Hepatocyte (in vitro differentiated cells): Measurements from ENCODE around the gene FAF2. TPM values are rescaled to one million over a fixed set of nuclear protein-coding genes. Genes with fewer than 3 reads are reported as not detected.

Experiments used
- DNase-seq: peaks from one replicate; pipeline ENCODE4 v3.0.0-alpha.2; 2016; ENCODE audit warnings: low spot score
- H2AFZ ChIP-seq: fragments of 200-600 bp; sonication (generic); 2 replicates; pipeline ENCODE4 v1.6.0; 2016; ENCODE audit warnings: antibody characterized with exemption, mild to moderate bottlenecking
- H3K27ac ChIP-seq: fragments of 200-600 bp; sonication (generic); 2 replicates; pipeline ENCODE4 v1.5.1; 2016; ENCODE audit warnings: mild to moderate bottlenecking
- H3K27me3 ChIP-seq: fragments of 200-600 bp; sonication (generic); 2 replicates; pipeline ENCODE4 v1.6.1; 2016
- H3K36me3 ChIP-seq: fragments of 200-600 bp; sonication (generic); replicated peaks from 2 replicates; pipeline ENCODE4 v1.5.1; 2016; ENCODE audit warnings: low read depth; ENCODE audit not compliant: insufficient read depth
- H3K4me1 ChIP-seq: fragments of 200-600 bp; sonication (generic); 2 replicates; pipeline ENCODE4 v1.5.1; 2016; ENCODE audit warnings: mild to moderate bottlenecking, moderate library complexity; ENCODE audit not compliant: insufficient read depth
- H3K4me2 ChIP-seq: fragments of 200-600 bp; sonication (generic); 2 replicates; pipeline ENCODE4 v1.6.0; 2016
- H3K4me3 ChIP-seq: fragments of 200-600 bp; sonication (generic); 2 replicates; pipeline ENCODE4 v1.5.1; 2016; ENCODE audit warnings: mild to moderate bottlenecking
- H3K79me2 ChIP-seq: fragments of 200-600 bp; sonication (generic); 2 replicates; pipeline ENCODE4 v1.6.0; 2017; ENCODE audit warnings: mild to moderate bottlenecking
- H3K9me2 ChIP-seq: fragments of 200-600 bp; sonication (generic); replicated peaks from 2 replicates; pipeline ENCODE4 v1.6.0; 2017; ENCODE audit warnings: mild to moderate bottlenecking; ENCODE audit not compliant: insufficient read depth
- H3K9me3 ChIP-seq: fragments of 200-600 bp; sonication (generic); 2 replicates; pipeline ENCODE4 v1.5.1; 2016; ENCODE audit warnings: low read depth, mild to moderate bottlenecking
- H4K20me1 ChIP-seq: fragments of 200-600 bp; sonication (generic); 2 replicates; pipeline ENCODE4 v1.6.0; 2016; ENCODE audit warnings: mild to moderate bottlenecking; ENCODE audit not compliant: insufficient read depth, poor library complexity, severe bottlenecking
- CTCF ChIP-seq: fragments of 200-600 bp; sonication (generic); IDR thresholded peaks from 2 replicates; pipeline ENCODE4 v1.5.1; 2016; ENCODE audit warnings: antibody characterized with exemption, mild to moderate bottlenecking; ENCODE audit not compliant: poor library complexity
- EZH2 ChIP-seq: fragments of 200-600 bp; sonication (generic); IDR thresholded peaks from 2 replicates; pipeline ENCODE4 v1.6.1; 2016; ENCODE audit warnings: antibody characterized with exemption, mild to moderate bottlenecking, borderline replicate concordance
- EZH2phosphoT487 ChIP-seq: fragments of 200-600 bp; sonication (generic); IDR thresholded peaks from one replicate; pipeline ENCODE4 v1.6.1; 2018; ENCODE audit warnings: antibody characterized with exemption, mild to moderate bottlenecking, low read depth, moderate library complexity; ENCODE audit not compliant: unreplicated experiment, severe bottlenecking
- WGBS: methylation state at CpG from one replicate; pipeline ENCODE4 v1.1.6; 2016; ENCODE audit warnings: low lambda C conversion rate; ENCODE audit errors: missing lambda C conversion rate; 5-methylcytosine and 5-hydroxymethylcytosine counted together
- polyA plus RNA-seq: library from polyadenylated mRNA; unstranded; fragments of >200 nt; fragmentation: Nextera tagmentation; extraction: Ambion mirVana; gene quantifications from 2 replicates; pipeline ENCODE4 v1.2.1, GENCODE V29; 2016
- total RNA-seq: library from RNA; depleted of rRNA; stranded (reverse); fragments of >200 nt; gene quantifications from 2 replicates; pipeline ENCODE4 v1.2.3, GENCODE V29; 2014

Gene FAF2
- total and polyA plus RNA-seq, 2 experiments from 2014 or later, result 47.3 to 63.1 TPM

- Histone ChIP-seq H3K79me2 (peaks cover 28% of the 10 kb centered on the region), H3K4me1 (peaks cover 1% of the 10 kb centered on the region)
- WGBS, result 89% methylated on average over 5 of the region's 5 CpGs
These were observed 39.6 kb upstream of the FAF2 start for GRCh38 chr5:176408590-176408989.

GRCh38 chr5:176409765-176410164, 38.4 kb upstream of the FAF2 start:
- H3K9me3 ChIP-seq, result no peaks in the 10 kb centered on the region
- H3K9me2 ChIP-seq, result no peaks in the 10 kb centered on the region
- no peak overlapping the region for H3K27ac ChIP-seq
- H3K36me3 ChIP-seq, result no peaks in the 10 kb centered on the region
- no peak overlapping the region for H3K4me2 ChIP-seq
- DNase-seq, result no peak
- no peak overlapping the region for H3K4me3 ChIP-seq
- peaks cover 40% of the 10 kb centered on the region for H3K79me2 ChIP-seq
- peaks cover 22% of the 10 kb centered on the region for H4K20me1 ChIP-seq
- no peak overlapping the region for H2AFZ ChIP-seq
- TF ChIP-seq CTCF (no peak), EZH2 (no peak), EZH2phosphoT487 (no peak)
- WGBS, result 96% methylated on average over 4 of the region's 4 CpGs
- H3K27me3 ChIP-seq, result no peaks in the 10 kb centered on the region
- no peaks in the 10 kb centered on the region for H3K4me1 ChIP-seq

More at GRCh38 chr5:176408590-176408989, 39.6 kb upstream of the FAF2 start:
- H3K27me3 ChIP-seq, result no peaks in the 10 kb centered on the region
- no peaks in the 10 kb centered on the region for H3K9me3 ChIP-seq
- H3K4me2 ChIP-seq, result no peak overlapping the region
- no peaks in the 10 kb centered on the region for H3K36me3 ChIP-seq
- TF ChIP-seq CTCF (no peak), EZH2 (no peak), EZH2phosphoT487 (no peak)
- no peaks in the 10 kb centered on the region for H3K9me2 ChIP-seq
- DNase-seq, result no peak
- H4K20me1 ChIP-seq, result peaks cover 18% of the 10 kb centered on the region
- H3K4me3 ChIP-seq, result no peak overlapping the region
- no peak overlapping the region for H2AFZ ChIP-seq
- no peak overlapping the region for H3K27ac ChIP-seq

- TF ChIP-seq EZH2phosphoT487 (no peak), EZH2 (no peak), CTCF (no peak)
- Histone ChIP-seq H3K4me2 (no peak overlapping the region), H3K79me2 (peaks cover 49% of the 10 kb centered on the region), H4K20me1 (peaks cover 27% of the 10 kb centered on the region), H3K4me3 (no peak overlapping the region), H3K9me2 (no peaks in the 10 kb centered on the region), H3K9me3 (no peaks in the 10 kb centered on the region), H2AFZ (no peak overlapping the region), H3K27ac (no peak overlapping the region), H3K36me3 (no peaks in the 10 kb centered on the region), H3K4me1 (peaks cover 8% of the 10 kb centered on the region), H3K27me3 (no peaks in the 10 kb centered on the region)
- WGBS, result 88% methylated on average over 5 of the region's 5 CpGs
- no peak for DNase-seq
These were observed 37.6 kb upstream of the FAF2 start for GRCh38 chr5:176410486-176411180.
